Adrenal gland (tissue), 5 donors: Measurements from ENCODE around the gene SORL1.

Experiments
- CTCF ChIP-seq, 6 experiments: fragments of 450-650 bp in 4 of 6; fragments of 200-600 bp in 2 of 6; sonication (generic) in 1 of 6; IDR thresholded peaks; 1 replicate in 5 of 6; 2 replicates in 1 of 6; pipeline versions ENCODE4 v1.5.1 to v1.8.0; 2016 to 2021; ENCODE audit warnings: antibody characterized with exemption in 6 of 6, mild to moderate bottlenecking in 2 of 6, moderate library complexity in 1 of 6
- POLR2A ChIP-seq, 2 donors: fragments of 450-650 bp; IDR thresholded peaks; one replicate each; pipeline ENCODE4 v1.6.1; 2017; ENCODE audit warnings: antibody characterized with exemption in 2 of 2, mild to moderate bottlenecking in 2 of 2, moderate library complexity in 1 of 2
- donor health status: DM: no; HTN: no; CAD: no.

GRCh38 chr11:121656328-121657090, 204.4 kb downstream of the SORL1 start:
- TF ChIP-seq CTCF (IDR thresholded peaks at IDR 0.05) (no peak), POLR2A (IDR thresholded peaks at IDR 0.05) (no peak)
